Jurkat, Clone E6-1 (cell line): ENCODE measurements around the gene PTPRE. TPM values are rescaled to one million over a fixed set of nuclear protein-coding genes. Genes with fewer than 3 reads are reported as not detected.

Source experiments
- DNase-seq: peaks from one replicate; pipeline ENCODE4 v3.0.0-alpha.2; 2011; ENCODE audit warnings: low read depth, low spot score
- H3K4me3 ChIP-seq: 2 replicates; pipeline ENCODE4 v1.5.1; 2011; ENCODE audit warnings: mild to moderate bottlenecking, low read length, control low read depth, moderate library complexity
- polyA plus RNA-seq: library from polyadenylated mRNA; unstranded; fragments of >200 nt; gene quantifications from one replicate; pipeline ENCODE4 v1.2.1, GENCODE V29; 2012; ENCODE audit warnings: missing spikeins; ENCODE audit not compliant: insufficient read length, insufficient read depth

Gene PTPRE, protein sequence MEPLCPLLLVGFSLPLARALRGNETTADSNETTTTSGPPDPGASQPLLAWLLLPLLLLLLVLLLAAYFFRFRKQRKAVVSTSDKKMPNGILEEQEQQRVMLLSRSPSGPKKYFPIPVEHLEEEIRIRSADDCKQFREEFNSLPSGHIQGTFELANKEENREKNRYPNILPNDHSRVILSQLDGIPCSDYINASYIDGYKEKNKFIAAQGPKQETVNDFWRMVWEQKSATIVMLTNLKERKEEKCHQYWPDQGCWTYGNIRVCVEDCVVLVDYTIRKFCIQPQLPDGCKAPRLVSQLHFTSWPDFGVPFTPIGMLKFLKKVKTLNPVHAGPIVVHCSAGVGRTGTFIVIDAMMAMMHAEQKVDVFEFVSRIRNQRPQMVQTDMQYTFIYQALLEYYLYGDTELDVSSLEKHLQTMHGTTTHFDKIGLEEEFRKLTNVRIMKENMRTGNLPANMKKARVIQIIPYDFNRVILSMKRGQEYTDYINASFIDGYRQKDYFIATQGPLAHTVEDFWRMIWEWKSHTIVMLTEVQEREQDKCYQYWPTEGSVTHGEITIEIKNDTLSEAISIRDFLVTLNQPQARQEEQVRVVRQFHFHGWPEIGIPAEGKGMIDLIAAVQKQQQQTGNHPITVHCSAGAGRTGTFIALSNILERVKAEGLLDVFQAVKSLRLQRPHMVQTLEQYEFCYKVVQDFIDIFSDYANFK
- 15.6 TPM for polyA plus RNA-seq

DNA sequence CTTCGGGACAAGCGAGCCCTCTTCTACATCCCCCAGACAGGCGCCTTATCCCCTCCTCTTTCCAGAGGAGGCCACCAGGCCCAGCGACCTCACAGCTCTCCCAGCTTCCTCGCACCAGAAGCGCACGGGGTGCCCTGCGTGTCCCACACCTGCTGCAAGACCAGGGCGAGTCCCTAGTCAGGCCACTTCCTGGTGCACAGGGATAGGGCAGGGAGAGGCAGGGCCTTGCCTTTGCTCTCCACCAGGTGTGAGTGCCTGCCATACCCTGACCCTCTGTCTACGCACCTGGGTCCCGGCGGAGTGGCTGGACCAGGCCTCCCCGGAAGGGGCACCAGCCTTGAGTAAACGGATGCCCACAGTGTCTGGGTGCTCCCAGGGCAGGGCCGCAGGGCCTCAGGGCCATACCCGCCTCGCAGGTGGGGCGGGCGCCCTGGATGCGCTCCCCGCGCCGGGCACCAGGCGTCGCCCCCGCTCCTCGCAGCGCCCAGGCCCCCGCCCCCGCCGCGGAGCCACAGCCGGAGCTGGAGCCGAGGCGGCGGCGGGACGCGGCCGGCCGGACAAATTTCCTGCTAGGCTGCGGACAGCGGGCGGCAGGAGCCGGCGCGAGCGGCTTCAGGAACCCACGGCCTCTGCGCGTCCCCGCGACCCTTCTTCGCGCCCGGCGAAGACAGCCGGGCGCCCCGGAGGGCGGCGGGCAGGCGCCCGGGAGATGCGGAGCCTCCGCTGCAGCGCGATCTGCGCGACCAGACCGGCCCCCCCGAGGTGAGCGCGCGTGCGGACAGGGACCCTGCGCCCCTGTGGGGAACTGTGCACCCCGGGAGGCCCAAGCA is at the start of gene PTPRE:
Gene PTPRE (plus strand): TSS at position 556 of the 830 bp plus-strand sequence. CDS start 133,779 bp downstream, outside the sequence.
- peak; percentile 18 for DNase-seq
- peak within 1 kb of the TSS; percentile 44 for H3K4me3 ChIP-seq

DNA sequence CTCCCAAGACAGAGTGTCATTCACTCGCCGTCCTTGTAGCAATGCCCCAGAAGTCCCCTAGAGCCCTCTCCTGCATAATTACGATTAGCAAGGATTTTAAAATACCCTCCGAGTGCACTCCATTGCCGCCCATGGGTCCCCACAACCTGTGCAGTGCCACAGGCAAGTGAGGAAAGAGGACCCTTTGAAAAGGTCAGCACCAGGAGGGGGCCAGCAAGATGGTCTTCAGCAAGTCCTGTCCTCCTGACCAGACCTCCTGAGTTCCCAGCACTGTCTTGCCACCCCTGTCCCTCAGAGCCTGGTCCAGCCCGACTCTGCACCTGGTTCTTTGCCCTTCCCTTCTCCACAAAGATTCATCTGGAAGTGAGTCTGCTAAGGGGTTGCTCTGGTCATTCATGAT is 46.3 kb upstream of the PTPRE start:
- DNase-seq: no peak
- H3K4me3 ChIP-seq: no peak overlapping the region

DNA sequence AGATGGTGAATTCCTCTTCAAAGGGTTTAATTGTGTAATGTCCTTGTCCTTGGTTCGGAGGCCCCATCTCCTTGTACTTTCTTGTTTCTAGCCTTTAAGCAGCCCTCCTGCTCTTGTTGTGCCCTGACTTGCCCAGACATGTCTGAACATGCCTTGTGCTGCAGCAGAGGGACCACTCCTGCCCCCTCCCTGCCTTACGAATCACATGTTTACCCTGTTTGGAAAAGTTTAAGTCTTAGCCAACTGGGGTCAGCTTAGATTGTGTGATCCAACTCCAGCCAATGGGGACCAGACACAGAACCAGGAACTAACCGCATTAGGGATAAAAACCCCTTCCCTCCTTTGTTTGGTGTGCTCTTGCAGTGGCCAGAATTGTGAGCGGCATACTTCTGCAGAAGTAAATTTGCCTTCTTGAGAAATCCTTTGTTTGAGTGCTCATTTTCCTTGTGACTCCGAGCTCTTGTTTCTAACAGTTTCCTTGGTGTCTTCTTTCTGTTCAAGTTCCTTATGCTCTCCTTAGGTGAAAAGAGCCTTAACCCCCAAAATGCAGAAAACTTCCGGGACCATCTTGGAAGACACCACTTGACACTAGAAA is 43.6 kb upstream of the PTPRE start:
- H3K4me3 ChIP-seq: no peak overlapping the region
- no peak for DNase-seq

DNA sequence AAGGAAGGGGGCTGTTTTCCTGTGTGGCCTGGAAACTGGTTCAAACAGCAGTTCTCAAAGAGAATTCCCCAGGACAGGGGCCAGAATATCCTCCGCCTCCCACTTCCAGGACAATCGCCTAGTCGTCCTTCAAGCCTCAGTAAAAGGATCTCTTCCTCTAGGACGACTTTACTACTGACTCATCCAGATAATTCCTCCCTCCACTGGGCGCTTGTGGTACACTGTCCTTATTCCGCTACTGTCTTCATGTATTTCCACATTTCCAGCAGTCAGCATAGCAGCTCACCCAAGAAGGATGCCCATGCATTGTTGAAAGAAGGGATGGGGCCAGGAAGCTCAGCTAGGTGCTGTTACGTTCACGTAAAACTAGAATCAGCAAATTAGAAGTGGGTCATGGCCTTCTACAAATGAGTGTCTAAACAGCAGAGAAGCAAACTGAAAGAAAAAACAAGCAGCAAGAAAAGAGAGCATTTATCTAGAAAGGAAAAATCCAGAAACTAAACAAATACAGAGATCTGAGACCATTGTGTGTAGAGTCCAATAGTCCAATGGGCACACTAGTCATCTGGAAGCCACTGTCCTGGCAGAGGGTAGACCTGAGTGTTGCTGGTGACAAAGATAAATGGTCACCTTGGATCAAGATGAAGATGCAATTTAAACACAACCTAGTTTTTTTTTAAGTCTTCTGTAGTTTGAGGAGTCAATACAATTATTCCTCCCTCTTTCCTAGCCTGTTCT is 40.5 kb upstream of the PTPRE start:
- DNase-seq: no peak

DNA sequence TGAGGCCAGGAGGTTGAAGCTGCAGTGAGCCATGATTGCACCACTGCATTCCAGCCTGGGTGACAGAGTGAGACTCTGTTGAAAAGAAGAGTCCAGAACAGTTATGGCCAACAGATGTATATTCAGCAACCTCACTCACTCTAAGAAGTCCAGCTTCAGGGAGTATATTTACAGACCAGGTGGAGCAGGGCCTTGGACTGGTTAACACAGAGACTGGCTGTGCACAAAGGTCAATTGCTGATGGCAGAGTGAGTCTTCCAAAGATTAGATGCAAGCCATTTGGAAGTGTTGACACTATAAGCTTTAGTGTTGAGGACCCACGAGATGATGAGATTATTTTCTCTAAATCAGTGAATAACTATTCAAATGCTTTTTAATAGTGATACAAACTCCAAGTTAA is 39.1 kb upstream of the PTPRE start:
- H3K4me3 ChIP-seq: no peak overlapping the region
- DNase-seq: no peak

More for the DNA sequence above, 40.5 kb upstream of the PTPRE start:
- H3K4me3 ChIP-seq: no peak overlapping the region

DNA sequence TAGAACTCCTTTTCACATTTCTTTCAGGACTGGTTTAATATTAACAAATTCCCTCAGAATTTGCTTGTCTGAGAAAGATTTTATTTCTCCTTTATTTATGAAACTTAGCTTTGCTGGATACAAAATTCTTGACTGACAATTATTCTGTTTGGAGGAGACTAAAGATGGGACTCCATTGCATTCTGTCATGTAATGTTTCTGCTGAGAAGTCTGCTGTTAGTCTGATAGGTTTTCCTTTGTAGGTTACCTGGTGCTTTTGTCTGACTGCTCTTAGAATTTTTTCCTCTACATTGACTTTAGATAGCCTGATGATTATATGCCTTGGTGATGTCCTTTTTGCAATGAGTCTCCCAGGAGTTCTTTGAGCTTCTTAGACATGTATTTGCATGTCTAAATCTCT is 37.6 kb upstream of the PTPRE start:
- no peak for DNase-seq

DNA sequence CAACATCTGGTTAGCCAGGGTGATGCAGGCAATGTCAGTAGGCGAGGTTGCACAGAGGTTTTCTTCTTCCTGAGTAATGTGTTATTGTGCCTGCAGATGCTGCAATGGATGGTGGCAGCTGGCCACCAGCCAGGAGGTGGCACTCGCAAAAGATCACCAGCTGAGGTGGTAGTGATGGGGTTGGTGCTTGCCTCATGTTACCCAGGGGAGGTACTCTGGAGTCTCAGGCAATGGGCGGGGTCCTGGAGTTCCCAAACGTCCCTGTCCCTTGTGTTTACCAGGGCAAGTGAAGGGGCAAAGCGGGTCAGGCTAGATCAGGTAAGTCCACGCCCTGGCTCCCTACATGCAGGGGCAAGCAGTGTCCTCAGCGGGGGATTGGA is 35.3 kb upstream of the PTPRE start:
- peak; percentile 78 for DNase-seq
- peak overlapping the region; percentile 48 for H3K4me3 ChIP-seq

More for the DNA sequence above, 37.6 kb upstream of the PTPRE start:
- H3K4me3 ChIP-seq: no peak overlapping the region

DNA sequence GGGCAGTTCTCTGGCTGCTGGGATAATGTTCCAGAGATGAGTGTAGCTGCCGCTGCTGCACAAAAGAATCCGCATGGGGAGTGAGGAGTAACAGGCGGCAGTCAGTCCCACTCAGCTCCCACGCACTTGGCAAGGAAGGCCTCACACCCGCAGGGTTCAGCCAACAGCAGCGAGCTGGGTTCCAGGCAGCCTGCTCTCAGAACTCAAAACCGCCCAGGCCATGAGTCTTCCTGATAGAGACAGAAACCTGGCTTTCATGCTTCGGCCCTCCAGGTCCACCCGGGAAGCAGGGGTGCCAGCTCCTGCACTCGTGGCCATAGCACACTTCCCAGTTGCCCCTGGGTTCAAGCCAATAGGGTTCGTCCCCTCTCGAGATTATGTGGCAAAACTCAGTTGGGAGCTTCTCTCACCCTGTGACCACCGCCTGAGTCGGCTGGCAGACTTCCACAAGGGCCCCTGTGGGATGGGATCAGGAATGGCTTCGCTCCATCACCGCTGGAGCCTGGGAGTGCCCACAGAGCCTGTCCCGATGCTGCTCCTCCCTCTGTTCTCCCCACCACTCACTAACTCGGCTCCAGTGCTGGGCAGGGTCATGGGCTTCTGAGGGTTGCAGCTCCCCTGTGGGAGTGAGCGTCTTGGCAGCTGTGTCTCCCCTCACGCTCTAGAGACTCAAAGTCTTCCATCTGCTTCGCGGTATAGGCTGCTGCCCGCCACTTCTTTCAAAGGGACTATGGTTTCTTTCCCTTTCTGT is 34.7 kb upstream of the PTPRE start:
- peak; percentile 87 for DNase-seq
- H3K4me3 ChIP-seq: peak overlapping the region; percentile 48

DNA sequence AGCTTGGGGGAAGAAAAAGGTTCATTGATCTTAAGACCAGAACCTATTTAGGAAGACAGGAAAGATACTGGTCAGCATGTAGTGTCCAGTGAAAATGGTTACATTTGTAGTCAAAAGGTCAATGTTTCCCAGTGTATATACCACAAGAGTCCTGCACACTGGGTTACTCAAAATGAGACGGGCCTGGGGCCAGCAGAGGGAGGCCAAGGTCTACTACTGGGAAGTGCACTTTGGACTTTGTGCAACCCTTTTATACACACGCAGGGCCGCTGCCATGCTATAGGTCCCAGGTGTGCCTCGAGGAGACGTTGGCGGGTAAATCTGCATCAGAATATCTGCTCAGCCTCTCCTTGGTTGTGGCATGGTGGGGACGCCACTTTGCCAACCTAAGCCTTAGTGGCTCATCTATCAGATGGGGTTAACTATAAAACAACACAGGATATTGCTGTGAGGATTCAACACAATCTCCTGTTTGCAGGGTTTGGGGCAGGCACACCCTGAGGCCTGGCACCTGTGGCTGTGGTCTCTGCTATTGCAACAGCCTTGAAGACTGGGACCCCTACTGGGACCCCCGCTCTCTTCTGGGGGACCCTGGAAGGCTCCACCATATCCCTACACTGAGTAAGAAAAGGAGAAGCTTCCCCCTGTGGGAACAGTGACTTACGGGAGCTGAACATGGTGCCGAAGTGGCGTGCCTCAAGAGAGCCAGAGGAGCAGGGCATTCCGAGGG is 33.9 kb upstream of the PTPRE start:
- peak; percentile 93 for DNase-seq
- peak overlapping the region; percentile 48 for H3K4me3 ChIP-seq

DNA sequence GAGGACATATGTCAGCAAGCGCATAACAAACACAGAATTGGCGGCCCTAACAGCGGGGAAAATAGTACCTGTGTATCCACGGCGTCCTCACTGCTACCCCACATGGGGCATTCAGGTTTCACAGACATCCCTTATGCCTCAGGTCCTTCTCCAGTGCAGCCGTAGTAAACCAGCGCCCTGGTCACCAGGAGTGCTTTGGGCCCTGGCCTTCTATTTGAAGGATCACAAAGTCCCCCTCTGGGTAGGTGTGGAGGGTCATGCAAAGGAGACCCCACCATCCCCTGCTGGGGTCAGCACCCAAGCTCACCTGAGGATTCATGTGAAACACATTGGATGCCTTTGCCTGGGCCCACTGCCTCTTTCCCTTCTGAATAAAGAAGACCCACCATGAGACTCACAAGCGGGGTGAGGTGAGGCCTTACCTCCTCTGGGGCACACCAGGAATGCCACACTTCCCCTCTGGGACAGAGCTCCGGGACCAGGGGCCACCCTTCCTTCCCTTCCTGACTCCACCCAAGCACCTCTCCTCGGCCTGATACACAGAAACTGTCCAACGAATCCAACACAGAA is 32.9 kb upstream of the PTPRE start:
- no peak overlapping the region for H3K4me3 ChIP-seq
- no peak for DNase-seq

DNA sequence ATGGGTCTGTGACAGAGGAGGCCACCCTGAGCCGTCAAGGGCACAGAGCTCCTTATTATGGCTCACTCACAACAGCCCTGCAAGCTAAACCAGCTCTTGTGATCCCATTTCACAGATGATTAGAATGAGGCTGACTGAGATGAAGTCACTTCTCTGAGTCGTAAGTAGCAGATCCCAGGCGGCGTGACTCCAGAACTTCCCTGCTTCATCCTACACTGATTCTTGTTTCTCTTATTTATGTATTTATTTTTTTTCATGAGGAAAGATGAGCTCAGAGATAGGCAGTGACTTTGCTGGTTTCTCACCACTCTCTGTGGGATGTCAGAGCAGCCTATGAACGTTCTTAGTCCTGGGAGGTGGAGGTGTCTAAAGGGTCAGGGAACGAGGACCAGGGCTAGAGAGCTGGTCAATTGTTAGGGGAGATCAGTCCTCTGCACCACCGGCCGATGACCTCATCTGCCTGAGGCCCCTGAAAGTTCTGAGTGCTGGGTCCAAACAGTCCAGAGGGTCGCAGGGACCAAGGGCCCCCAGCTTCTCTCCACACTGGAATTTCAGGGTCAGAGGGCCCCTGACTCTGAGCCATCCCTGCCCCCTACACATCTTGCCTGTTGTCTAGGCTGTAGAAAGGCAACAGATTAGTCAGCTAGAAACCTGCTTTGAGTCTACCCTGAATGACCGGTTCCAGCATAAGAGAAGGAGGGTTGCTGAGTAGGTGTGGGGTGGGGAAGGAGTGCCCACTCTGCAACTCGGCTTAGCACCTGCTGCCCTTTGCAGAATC is 32.0 kb upstream of the PTPRE start:
- no peak overlapping the region for H3K4me3 ChIP-seq
- DNase-seq: no peak

DNA sequence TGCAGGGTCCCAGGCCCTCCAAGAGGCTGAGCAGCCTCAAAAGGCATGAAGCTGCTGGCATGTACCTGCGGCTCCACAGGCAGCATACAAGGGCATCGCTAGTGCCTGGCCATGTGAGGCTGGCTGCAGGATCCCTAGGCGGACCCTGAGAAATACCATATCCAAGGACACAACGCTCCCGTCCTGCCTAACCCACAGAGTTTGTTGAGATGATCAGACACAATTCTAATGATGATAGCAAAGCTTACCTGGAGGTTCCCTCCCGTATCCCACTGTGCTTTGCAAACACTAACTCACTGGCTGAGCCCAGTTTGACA is 31.5 kb upstream of the PTPRE start:
- H3K4me3 ChIP-seq: no peak overlapping the region
- DNase-seq: no peak

DNA sequence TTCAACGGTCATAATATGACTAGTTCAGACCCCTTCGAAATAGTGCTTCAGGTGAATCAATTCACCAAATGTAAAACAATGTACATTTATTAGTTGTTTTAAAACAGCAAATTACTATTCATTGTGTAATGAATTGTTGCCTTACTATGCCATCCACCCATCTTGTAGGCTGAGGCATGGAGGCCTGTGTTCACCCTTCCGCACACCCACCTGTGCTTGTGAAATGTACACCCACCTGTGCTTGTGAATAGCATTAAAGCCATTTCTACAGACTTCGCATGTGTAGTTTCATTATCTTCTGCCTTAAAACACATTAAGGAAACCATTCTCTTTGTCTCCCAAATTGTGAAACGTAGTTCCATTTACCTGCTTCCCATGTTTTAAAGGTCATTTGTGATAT is 31.0 kb upstream of the PTPRE start:
- no peak overlapping the region for H3K4me3 ChIP-seq
- DNase-seq: no peak

DNA sequence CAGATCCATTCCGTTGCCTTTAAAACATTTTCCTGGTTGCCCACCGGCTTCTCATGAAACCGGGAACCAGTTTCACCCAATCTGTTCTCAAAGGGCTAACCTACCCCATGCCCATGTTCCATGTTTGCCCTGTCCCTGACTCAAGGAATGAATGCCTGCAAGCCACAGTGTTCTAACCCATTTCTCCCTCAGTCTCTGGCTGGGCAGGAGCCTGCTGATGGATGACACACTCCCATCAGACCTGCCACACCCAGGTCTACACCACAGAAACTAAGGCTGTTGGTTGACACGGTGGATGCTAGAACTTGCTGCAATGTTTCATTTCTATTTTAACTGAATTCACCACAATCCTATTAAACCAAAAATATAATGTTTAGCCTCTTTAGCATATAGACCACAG is 29.8 kb upstream of the PTPRE start:
- no peak overlapping the region for H3K4me3 ChIP-seq
- no peak for DNase-seq

DNA sequence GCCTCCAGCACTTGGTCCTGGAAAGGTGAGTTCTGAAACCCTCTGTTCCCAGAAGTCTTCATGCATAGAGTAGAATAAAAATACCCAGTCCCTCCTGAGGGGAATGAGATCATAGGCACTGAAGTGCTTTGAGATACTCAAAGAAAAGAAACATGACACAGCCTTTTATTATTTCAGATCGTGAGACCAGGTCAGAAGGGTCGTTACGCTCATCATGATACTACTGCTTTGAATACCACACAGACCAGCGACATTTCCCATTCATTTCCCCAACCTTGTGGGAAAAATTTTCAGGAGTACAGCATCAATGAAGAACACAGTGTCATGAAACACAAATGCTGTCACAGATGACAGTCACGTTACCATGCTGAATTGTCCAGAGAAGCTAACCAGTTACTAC is 29.2 kb upstream of the PTPRE start:
- DNase-seq: no peak

DNA sequence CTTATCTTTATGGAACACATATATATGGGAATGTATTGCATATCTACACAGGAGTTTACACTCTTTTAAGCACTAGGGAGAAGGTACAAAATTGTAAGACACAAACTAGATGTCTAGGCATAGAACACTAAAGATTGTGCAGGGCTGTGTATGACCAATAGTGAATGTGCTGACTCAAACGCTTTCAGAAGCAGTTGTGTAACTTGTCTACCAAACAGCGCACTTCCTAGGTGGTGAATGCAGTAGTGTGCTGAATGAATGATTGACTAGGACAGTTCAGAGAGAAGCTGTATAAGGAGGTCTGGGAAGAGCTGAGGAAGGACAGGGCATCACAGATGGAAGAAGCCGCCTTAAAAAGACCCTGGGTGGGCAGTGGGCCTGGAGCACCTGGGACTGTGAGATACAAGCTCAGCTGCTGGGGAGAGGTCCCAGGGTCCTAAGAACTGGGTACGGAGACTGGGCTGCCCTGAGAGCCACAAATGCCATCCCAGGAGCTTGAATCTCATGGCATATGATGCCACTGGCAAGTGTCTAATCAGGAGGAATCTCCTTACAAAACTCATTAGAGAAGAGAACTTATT is 28.3 kb upstream of the PTPRE start:
- DNase-seq: no peak
- H3K4me3 ChIP-seq: no peak overlapping the region

More for the DNA sequence above, 29.2 kb upstream of the PTPRE start:
- H3K4me3 ChIP-seq: no peak overlapping the region
